T-helper 2 cell treated with Interferon-gamma antibody and Interleukin-4, amounts not matched to agents 5 μg/mL and 100 μg/mL, for 36 hours (primary cell): ENCODE measurements around the gene ZDBF2.
A peak's percentile ranks its signal among the peaks of the same experiment; 100 is the strongest.

Experiments
- DNase-seq: peaks from one replicate; pipeline ENCODE4 v3.0.0; 2021; ENCODE audit warnings: low spot score
- H3K27ac Mint-ChIP-seq: one replicate; pipeline ENCODE4 v1.8.0; 2021; ENCODE audit warnings: mild to moderate bottlenecking, mixed read lengths
- H3K27me3 Mint-ChIP-seq: one replicate; pipeline ENCODE4 v1.8.0; 2021; ENCODE audit warnings: low read depth, mixed read lengths
- H3K36me3 Mint-ChIP-seq: one replicate; pipeline ENCODE4 v1.8.0; 2021; ENCODE audit warnings: low read depth, mixed read lengths
- H3K4me1 Mint-ChIP-seq: one replicate; pipeline ENCODE4 v1.8.0; 2021; ENCODE audit warnings: low read depth, mixed read lengths
- H3K4me3 Mint-ChIP-seq: one replicate; pipeline ENCODE4 v1.8.0; 2022; ENCODE audit warnings: mild to moderate bottlenecking, moderate library complexity, mixed read lengths
- H3K9me3 Mint-ChIP-seq: one replicate; pipeline ENCODE4 v1.8.0; 2021; ENCODE audit warnings: mixed read lengths

Gene ZDBF2

DNA sequence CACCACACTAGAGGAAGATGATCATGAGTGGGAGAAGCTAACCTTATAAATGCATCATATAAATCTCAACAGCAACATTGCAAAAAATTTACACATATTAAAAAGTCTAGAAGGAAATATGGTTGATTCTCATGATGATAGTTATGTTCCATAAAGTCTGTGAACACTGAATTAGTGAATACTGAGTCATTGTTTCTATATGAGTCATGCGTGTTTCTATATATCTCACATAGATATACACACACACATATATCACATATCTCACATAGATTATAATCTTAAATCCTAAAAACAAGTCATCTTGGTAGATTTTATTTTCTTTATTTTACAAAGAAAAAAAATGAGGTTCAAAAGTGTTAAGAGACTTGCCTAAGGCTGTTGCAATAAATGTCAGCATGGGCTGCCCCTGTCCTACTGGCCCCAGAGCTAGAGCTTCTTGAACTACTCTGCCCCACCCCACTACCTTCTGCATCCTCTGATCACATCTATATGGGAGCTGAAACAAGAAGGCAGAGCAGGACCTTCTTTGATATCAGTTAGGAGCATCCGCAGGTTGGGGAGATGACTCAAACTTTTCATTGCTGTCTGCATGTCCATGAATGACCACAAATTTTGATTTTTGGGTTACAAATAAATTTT, 87.1 kb downstream of the ZDBF2 start:
- peaks cover 7% of the 10 kb centered on the region for H3K27me3 Mint-ChIP-seq
- H3K27ac Mint-ChIP-seq: no peak overlapping the region
- peaks cover 10% of the 10 kb centered on the region for H3K4me1 Mint-ChIP-seq
- no peaks in the 10 kb centered on the region for H3K36me3 Mint-ChIP-seq
- H3K4me3 Mint-ChIP-seq: no peak overlapping the region
- H3K9me3 Mint-ChIP-seq: peaks cover 16% of the 10 kb centered on the region
- DNase-seq: peak; percentile 49
